Epithelial cell of proximal tubule (primary cell): Measurements from ENCODE around the gene LRRC52. TPM values are rescaled to one million over a fixed set of nuclear protein-coding genes. Genes with fewer than 3 reads are reported as not detected.

ENCODE experiments used
- DNase-seq: peaks from one replicate; pipeline ENCODE4 v3.0.0-alpha.2; 2011; ENCODE audit warnings: low read depth
- H3K4me3 ChIP-seq: 2 replicates; pipeline ENCODE4 v1.5.1; 2011; ENCODE audit warnings: low read depth, mild to moderate bottlenecking, low read length
- total RNA-seq: library from RNA; depleted of rRNA; stranded (reverse); fragments of >200 nt; gene quantifications from 2 replicates; pipeline ENCODE4 v1.2.3, GENCODE V29; 2015
- TF ChIP-seq, protein P1 (sequence below): conservative IDR thresholded peaks from 2 replicates; pipeline ENCODE4 v1.5.1; 2012; ENCODE audit warnings: low read depth, mild to moderate bottlenecking, low read length

Gene LRRC52
- total RNA-seq, 1 donor from 2014 or later = not detected

DNA sequence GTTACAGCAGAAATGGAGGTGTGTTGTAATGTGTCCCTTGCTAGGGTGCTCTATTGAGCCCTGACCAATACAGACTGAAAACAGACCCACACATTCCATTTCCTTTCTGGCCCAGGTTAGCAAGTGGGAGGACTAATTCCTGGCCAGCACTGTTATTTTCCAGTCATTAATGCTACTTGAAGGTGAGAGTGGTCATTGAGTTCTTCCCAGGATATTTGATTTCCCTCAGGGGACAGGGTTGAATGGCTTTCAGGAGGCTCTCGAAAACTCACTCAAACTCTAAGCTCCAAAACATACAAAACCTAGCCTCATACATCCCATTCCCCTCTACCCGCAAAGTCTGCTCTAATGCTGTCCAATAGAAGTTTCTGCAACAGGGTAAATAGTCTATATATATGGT, 6.2 kb downstream of the LRRC52 start:
- no peak overlapping the region for H3K4me3 ChIP-seq
- no peak for DNase-seq
- TF ChIP-seq, protein P1, sequence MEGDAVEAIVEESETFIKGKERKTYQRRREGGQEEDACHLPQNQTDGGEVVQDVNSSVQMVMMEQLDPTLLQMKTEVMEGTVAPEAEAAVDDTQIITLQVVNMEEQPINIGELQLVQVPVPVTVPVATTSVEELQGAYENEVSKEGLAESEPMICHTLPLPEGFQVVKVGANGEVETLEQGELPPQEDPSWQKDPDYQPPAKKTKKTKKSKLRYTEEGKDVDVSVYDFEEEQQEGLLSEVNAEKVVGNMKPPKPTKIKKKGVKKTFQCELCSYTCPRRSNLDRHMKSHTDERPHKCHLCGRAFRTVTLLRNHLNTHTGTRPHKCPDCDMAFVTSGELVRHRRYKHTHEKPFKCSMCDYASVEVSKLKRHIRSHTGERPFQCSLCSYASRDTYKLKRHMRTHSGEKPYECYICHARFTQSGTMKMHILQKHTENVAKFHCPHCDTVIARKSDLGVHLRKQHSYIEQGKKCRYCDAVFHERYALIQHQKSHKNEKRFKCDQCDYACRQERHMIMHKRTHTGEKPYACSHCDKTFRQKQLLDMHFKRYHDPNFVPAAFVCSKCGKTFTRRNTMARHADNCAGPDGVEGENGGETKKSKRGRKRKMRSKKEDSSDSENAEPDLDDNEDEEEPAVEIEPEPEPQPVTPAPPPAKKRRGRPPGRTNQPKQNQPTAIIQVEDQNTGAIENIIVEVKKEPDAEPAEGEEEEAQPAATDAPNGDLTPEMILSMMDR = no peak

DNA sequence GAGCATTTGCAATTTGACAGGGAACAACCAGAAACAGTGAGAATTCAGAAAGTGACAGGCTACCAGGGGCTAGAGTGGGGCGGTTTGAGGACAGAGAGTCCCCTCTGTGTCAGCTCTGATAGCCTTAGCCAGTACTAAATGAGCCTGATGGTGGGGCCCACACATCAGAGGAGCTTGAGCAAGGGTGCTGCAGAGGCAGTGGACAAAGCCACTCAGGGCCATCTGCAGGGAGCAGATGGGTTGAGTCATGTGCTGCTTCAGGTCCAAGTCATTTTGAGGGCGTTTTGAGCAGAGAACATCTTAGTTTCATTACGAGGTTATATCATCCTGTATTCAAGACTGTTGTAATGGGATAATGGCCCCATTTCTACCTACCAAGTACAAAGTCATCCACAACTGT, 7.7 kb downstream of the LRRC52 start:
- no peak for DNase-seq
- H3K4me3 ChIP-seq = no peak overlapping the region
- TF ChIP-seq, protein P1 = no peak

DNA sequence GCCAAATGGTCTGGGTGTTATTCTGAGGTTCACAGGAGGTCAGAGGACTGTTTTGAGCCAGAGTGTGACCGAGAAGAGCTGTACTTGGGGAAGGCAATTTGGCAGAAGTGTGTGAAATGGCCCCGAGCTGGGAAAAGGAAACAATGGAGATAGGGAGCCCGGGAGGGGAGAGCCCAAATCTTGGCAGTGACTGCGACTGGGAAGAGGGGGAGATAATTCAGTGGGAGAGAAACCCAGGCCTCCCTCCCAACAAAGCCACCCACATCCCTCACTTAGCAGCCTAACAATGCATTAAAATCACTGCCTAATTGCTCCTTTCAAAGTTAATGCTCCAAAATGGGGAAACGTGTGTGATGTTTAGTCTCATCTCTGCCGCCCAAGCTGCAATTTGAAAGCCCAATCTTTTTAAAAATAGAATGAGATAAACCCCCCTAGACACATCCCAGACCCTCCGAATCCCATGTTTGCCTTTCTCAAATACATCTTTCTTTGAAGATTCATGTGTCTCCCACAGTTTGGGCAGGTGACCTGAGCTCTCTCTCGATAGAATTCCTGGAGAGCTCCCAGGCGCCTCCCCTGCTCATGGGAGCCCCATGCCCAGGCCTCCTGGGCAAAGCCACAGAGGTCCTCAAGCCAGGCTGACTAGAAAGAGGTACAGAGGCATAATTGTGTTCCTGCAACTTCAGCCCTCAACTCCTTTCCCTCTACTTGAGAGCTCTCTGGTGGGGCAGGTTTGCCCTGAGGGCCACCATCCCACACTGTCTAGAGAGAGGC, 17.3 kb downstream of the LRRC52 start:
- no peak overlapping the region for H3K4me3 ChIP-seq
- DNase-seq = no peak
- TF ChIP-seq, protein P1 = no peak

DNA sequence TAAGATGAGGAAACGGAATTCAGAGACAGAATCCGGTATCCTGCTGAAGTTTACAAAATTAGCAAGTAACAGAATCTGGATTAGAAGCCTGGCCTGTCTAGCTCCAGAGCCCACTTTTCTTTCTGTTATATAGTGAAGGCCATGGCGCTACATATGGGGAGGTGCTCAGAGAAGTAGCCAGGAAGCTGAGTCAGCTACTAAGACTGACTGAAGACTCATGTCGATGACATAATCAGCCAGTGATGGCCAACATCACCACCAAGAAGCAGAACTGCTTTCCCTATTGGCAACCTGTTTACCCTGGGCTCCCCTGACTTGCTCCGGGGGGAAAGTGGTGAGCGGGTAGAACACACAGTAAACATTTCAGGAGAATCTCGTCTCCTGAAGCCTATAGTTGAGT, 18.8 kb downstream of the LRRC52 start:
- TF ChIP-seq, protein P1 = no peak
- no peak for DNase-seq
- no peak overlapping the region for H3K4me3 ChIP-seq

DNA sequence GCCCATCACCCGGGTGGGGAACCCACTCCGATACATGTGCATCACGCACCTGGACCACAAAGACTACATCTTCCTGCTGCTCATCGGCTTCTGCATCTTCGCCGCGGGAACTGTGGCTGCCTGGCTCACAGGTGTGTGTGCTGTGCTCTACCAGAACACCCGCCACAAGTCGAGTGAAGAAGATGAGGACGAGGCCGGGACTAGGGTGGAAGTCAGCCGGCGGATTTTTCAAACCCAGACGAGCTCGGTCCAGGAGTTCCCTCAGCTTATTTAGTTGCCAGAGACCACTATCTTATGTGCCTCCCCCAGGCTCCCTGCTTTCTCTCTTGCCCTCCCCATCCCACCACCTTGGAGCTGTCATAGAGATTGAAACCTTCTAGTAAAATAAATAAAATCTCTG, 19.8 kb downstream of the LRRC52 start:
- TF ChIP-seq, protein P1 = no peak
- DNase-seq = no peak
- no peak overlapping the region for H3K4me3 ChIP-seq

DNA sequence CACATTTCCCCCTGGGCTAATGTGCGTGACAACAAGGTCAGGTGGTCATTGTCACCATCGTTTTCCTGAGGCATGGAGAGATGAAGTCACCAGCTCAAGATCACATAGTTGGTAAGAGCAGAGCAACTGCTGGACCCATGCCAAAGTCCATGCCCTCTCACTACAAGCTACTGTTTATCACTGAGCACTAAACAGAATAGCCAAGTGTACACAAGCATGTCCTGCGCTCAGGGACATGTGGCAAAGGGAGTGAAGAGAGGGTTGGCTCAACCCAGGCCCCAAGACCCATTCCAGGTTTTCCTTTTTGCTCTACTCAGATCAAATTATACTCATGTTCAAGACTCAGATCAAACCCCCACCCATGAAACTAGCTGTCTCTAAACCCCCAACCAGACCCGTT, 20.8 kb downstream of the LRRC52 start:
- DNase-seq = no peak
- TF ChIP-seq, protein P1 = no peak
- no peak overlapping the region for H3K4me3 ChIP-seq
